H7 (cell line): Measurements from ENCODE around the gene MAML2. TPM values are rescaled to one million over a fixed set of nuclear protein-coding genes. Genes with fewer than 3 reads are reported as not detected.

Experiments used
- DNase-seq: peaks from one replicate; pipeline ENCODE4 v3.0.0; 2012
- H3K27me3 ChIP-seq: 2 replicates; pipeline ENCODE4 v1.6.0; 2011; ENCODE audit warnings: mild to moderate bottlenecking, low read length; ENCODE audit not compliant: control insufficient read depth, insufficient read depth
- H3K36me3 ChIP-seq: replicated peaks from 2 replicates; pipeline ENCODE4 v1.5.1; 2011; ENCODE audit warnings: low read length; ENCODE audit not compliant: control insufficient read depth, insufficient read depth
- H3K4me3 ChIP-seq: 2 replicates; pipeline ENCODE4 v1.5.1; 2011; ENCODE audit warnings: low read depth, mild to moderate bottlenecking, control low read depth, low read length, moderate library complexity; ENCODE audit not compliant: insufficient read depth
- total RNA-seq: library from RNA; depleted of rRNA; stranded (reverse); fragments of >200 nt; shearing (Covaris generic); gene quantifications from 2 replicates; pipeline ENCODE4 v1.2.3, GENCODE V29; 2014

Gene MAML2
- total RNA-seq, 1 experiment from 2014 or later: 3.6 TPM

GRCh38 chr11:96092511-96092910, 250.5 kb downstream of the MAML2 start:
- H3K36me3 ChIP-seq: no peaks in the 10 kb centered on the region
- no peak for DNase-seq
- no peak overlapping the region for H3K4me3 ChIP-seq
- H3K27me3 ChIP-seq: no peaks in the 10 kb centered on the region

- Histone ChIP-seq H3K27me3 (no peaks in the 10 kb centered on the region), H3K4me3 (no peak overlapping the region), H3K36me3 (no peaks in the 10 kb centered on the region)
- DNase-seq: no peak
These were observed 251.5 kb downstream of the MAML2 start for GRCh38 chr11:96091476-96091875.

GRCh38 chr11:96090711-96091110, 252.3 kb downstream of the MAML2 start:
- Histone ChIP-seq H3K4me3 (no peak overlapping the region), H3K27me3 (no peaks in the 10 kb centered on the region), H3K36me3 (no peaks in the 10 kb centered on the region)
- no peak for DNase-seq

GRCh38 chr11:96088914-96089313, 254.1 kb downstream of the MAML2 start:
- DNase-seq: no peak
- Histone ChIP-seq H3K27me3 (no peaks in the 10 kb centered on the region), H3K4me3 (no peak overlapping the region), H3K36me3 (no peaks in the 10 kb centered on the region)

GRCh38 chr11:96086111-96086510, 256.9 kb downstream of the MAML2 start:
- no peak for DNase-seq
- Histone ChIP-seq H3K27me3 (no peaks in the 10 kb centered on the region), H3K4me3 (no peak overlapping the region), H3K36me3 (no peaks in the 10 kb centered on the region)

GRCh38 chr11:96085319-96085930, 257.6 kb downstream of the MAML2 start:
- Histone ChIP-seq H3K36me3 (no peaks in the 10 kb centered on the region), H3K4me3 (no peak overlapping the region), H3K27me3 (no peaks in the 10 kb centered on the region)
- no peak for DNase-seq

GRCh38 chr11:96084610-96085318, 258.2 kb downstream of the MAML2 start:
- no peak for DNase-seq
- H3K4me3 ChIP-seq: no peak overlapping the region
- H3K36me3 ChIP-seq: no peaks in the 10 kb centered on the region
- no peaks in the 10 kb centered on the region for H3K27me3 ChIP-seq

GRCh38 chr11:96082936-96083335, 260.1 kb downstream of the MAML2 start:
- Histone ChIP-seq H3K36me3 (no peaks in the 10 kb centered on the region), H3K4me3 (no peak overlapping the region), H3K27me3 (no peaks in the 10 kb centered on the region)
- no peak for DNase-seq

GRCh38 chr11:96082002-96082899, 260.7 kb downstream of the MAML2 start:
- Histone ChIP-seq H3K27me3 (no peaks in the 10 kb centered on the region), H3K4me3 (no peak overlapping the region), H3K36me3 (no peaks in the 10 kb centered on the region)
- no peak for DNase-seq

- DNase-seq: no peak
- Histone ChIP-seq H3K36me3 (no peaks in the 10 kb centered on the region), H3K4me3 (no peak overlapping the region), H3K27me3 (no peaks in the 10 kb centered on the region)
These were observed 261.4 kb downstream of the MAML2 start for GRCh38 chr11:96081561-96081960.

- no peaks in the 10 kb centered on the region for H3K27me3 ChIP-seq
- H3K4me3 ChIP-seq: no peak overlapping the region
These were observed 263.3 kb downstream of the MAML2 start for GRCh38 chr11:96079691-96080090.

GRCh38 chr11:96075532-96075959, 267.4 kb downstream of the MAML2 start:
- Histone ChIP-seq H3K4me3 (no peak overlapping the region), H3K36me3 (no peaks in the 10 kb centered on the region), H3K27me3 (no peaks in the 10 kb centered on the region)
- no peak for DNase-seq

More at GRCh38 chr11:96079691-96080090, 263.3 kb downstream of the MAML2 start:
- H3K36me3 ChIP-seq: no peaks in the 10 kb centered on the region
- DNase-seq: no peak

GRCh38 chr11:96074551-96075310, 268.3 kb downstream of the MAML2 start:
- Histone ChIP-seq H3K27me3 (no peaks in the 10 kb centered on the region), H3K36me3 (no peaks in the 10 kb centered on the region), H3K4me3 (no peak overlapping the region)
- DNase-seq: no peak

- Histone ChIP-seq H3K27me3 (no peaks in the 10 kb centered on the region), H3K36me3 (no peaks in the 10 kb centered on the region), H3K4me3 (no peak overlapping the region)
- no peak for DNase-seq
These were observed 269.5 kb downstream of the MAML2 start for GRCh38 chr11:96073536-96073935.
